Measurements from ENCODE around the gene UNC5C. TPM values are rescaled to one million over a fixed set of nuclear protein-coding genes. Genes with fewer than 3 reads are reported as not detected.

UNC5C gene
- total and polyA plus RNA-seq, 2 donors from 2014 or later: 0.84 to 3.1 TPM

GRCh38 chr4:95360906-95361695, 187.7 kb downstream of the UNC5C start:
- DNase-seq: peak in 2 of 5 donors; percentile 27 to 42

GRCh38 chr4:95360256-95360903, 188.4 kb downstream of the UNC5C start:
- peak in 1 of 5 donors; percentile 42 for DNase-seq
- Histone ChIP-seq H3K4me1 (ENCODE audit: control insufficient read depth in 2 of 3, insufficient read depth in 2 of 3, low read depth in 1 of 3, low read length in 3 of 3) (peaks cover 2 to 6% (median 4%) of the 10 kb centered on the region in 3 donors), H3K9me3 (ENCODE audit: control insufficient read depth in 2 of 3, insufficient read depth in 1 of 3, low read length in 3 of 3) (no peaks in the 10 kb centered on the region), H3K27ac (ENCODE audit: low read depth in 2 of 2, low read length in 2 of 2) (no peak overlapping the region), H3K4me3 (ENCODE audit: low read length in 3 of 3) (no peak overlapping the region), H3K27me3 (ENCODE audit: control insufficient read depth, insufficient read depth, low read length) (no peaks in the 10 kb centered on the region), H3K36me3 (ENCODE audit: control insufficient read depth in 2 of 3, insufficient read depth in 3 of 3, low read length in 3 of 3) (no peaks in the 10 kb centered on the region), H3K9ac (ENCODE audit: low read length in 3 of 3) (no peak overlapping the region)
- intact Hi-C loops (cut with DNase I): no loop called here
- no peak for FAIRE-seq
- no peak for TF ChIP-seq CTCF (IDR thresholded peaks at IDR 0.05; ENCODE audit: borderline replicate concordance, extremely low read depth, insufficient read depth)

More at GRCh38 chr4:95360906-95361695, 187.7 kb downstream of the UNC5C start:
- H3K27me3 ChIP-seq (ENCODE audit: control insufficient read depth, insufficient read depth, low read length): no peaks in the 10 kb centered on the region
- H3K4me1 ChIP-seq (ENCODE audit: control insufficient read depth in 2 of 3, insufficient read depth in 2 of 3, low read depth in 1 of 3, low read length in 3 of 3): peaks cover 2 to 6% (median 4%) of the 10 kb centered on the region in 3 donors
- H3K9ac ChIP-seq (ENCODE audit: low read length in 3 of 3): no peak overlapping the region
- no peak overlapping the region for H3K27ac ChIP-seq (ENCODE audit: low read depth in 2 of 2, low read length in 2 of 2)
- no peak for TF ChIP-seq CTCF (IDR thresholded peaks at IDR 0.05; ENCODE audit: borderline replicate concordance, extremely low read depth, insufficient read depth)
- no peak overlapping the region for H3K4me3 ChIP-seq (ENCODE audit: low read length in 3 of 3)
- intact Hi-C loops (cut with DNase I): no loop called here
- H3K9me3 ChIP-seq (ENCODE audit: control insufficient read depth in 2 of 3, insufficient read depth in 1 of 3, low read length in 3 of 3): no peaks in the 10 kb centered on the region
- no peak for FAIRE-seq
- H3K36me3 ChIP-seq (ENCODE audit: control insufficient read depth in 2 of 3, insufficient read depth in 3 of 3, low read length in 3 of 3): no peaks in the 10 kb centered on the region

GRCh38 chr4:95358421-95358820, 190.4 kb downstream of the UNC5C start:
- Histone ChIP-seq H3K4me3 (ENCODE audit: low read length in 3 of 3) (no peak overlapping the region), H3K36me3 (ENCODE audit: control insufficient read depth in 2 of 3, insufficient read depth in 3 of 3, low read length in 3 of 3) (no peaks in the 10 kb centered on the region), H3K9ac (ENCODE audit: low read length in 3 of 3) (no peak overlapping the region), H3K9me3 (ENCODE audit: control insufficient read depth in 2 of 3, insufficient read depth in 1 of 3, low read length in 3 of 3) (no peaks in the 10 kb centered on the region), H3K4me1 (ENCODE audit: control insufficient read depth in 2 of 3, insufficient read depth in 2 of 3, low read depth in 1 of 3, low read length in 3 of 3) (peaks cover 0 to 6% (median 2%) of the 10 kb centered on the region in 3 donors), H3K27ac (ENCODE audit: low read depth in 2 of 2, low read length in 2 of 2) (no peak overlapping the region), H3K27me3 (ENCODE audit: control insufficient read depth, insufficient read depth, low read length) (no peaks in the 10 kb centered on the region)
- TF ChIP-seq CTCF (IDR thresholded peaks at IDR 0.05; ENCODE audit: borderline replicate concordance, extremely low read depth, insufficient read depth): no peak
- FAIRE-seq: peak; percentile 35
- intact Hi-C loops (cut with DNase I): no loop called here
- DNase-seq: peak in 2 of 5 donors; percentile 48 to 55
